SK-N-SH (cell line): Measurements from ENCODE around the gene TMPRSS2.

Experiments used
- GABPA ChIP-seq: IDR thresholded peaks from 2 replicates; pipeline ENCODE4 v1.4.0; 2012; ENCODE audit warnings: low read depth, mild to moderate bottlenecking
- GATA2 ChIP-seq: sonication (generic); formaldehyde crosslinking; IDR thresholded peaks from 2 replicates; pipeline ENCODE4 v1.5.0; 2020; ENCODE audit warnings: mild to moderate bottlenecking, missing genetic modification reagents
- MXI1 ChIP-seq: IDR thresholded peaks from 2 replicates; pipeline ENCODE4 v1.6.1; 2012; ENCODE audit warnings: mild to moderate bottlenecking, low read depth, low read length, improper control_type of control experiment
- POLR2AphosphoS5 ChIP-seq: IDR thresholded peaks from 2 replicates; pipeline ENCODE4 v1.6.1; 2012; ENCODE audit warnings: low read depth, low read length
- SMC3 ChIP-seq: IDR thresholded peaks from 2 replicates; pipeline ENCODE4 v1.6.1; 2012; ENCODE audit warnings: low read depth, low read length, improper control_type of control experiment
- YY1 ChIP-seq: IDR thresholded peaks from 2 replicates; pipeline ENCODE4 v1.4.0; 2012; ENCODE audit warnings: low read depth, mild to moderate bottlenecking
- TF ChIP-seq, protein P1 (sequence below): fragments of 200-600 bp; sonication (generic); IDR thresholded peaks from 2 replicates; pipeline ENCODE4 v1.6.1; 2017; ENCODE audit warnings: antibody characterized with exemption, mild to moderate bottlenecking, moderate library complexity
- TF ChIP-seq, protein P2 (sequence below): IDR thresholded peaks from 2 replicates; pipeline ENCODE4 v1.4.0; 2012; ENCODE audit warnings: low read depth, borderline replicate concordance

DNA sequence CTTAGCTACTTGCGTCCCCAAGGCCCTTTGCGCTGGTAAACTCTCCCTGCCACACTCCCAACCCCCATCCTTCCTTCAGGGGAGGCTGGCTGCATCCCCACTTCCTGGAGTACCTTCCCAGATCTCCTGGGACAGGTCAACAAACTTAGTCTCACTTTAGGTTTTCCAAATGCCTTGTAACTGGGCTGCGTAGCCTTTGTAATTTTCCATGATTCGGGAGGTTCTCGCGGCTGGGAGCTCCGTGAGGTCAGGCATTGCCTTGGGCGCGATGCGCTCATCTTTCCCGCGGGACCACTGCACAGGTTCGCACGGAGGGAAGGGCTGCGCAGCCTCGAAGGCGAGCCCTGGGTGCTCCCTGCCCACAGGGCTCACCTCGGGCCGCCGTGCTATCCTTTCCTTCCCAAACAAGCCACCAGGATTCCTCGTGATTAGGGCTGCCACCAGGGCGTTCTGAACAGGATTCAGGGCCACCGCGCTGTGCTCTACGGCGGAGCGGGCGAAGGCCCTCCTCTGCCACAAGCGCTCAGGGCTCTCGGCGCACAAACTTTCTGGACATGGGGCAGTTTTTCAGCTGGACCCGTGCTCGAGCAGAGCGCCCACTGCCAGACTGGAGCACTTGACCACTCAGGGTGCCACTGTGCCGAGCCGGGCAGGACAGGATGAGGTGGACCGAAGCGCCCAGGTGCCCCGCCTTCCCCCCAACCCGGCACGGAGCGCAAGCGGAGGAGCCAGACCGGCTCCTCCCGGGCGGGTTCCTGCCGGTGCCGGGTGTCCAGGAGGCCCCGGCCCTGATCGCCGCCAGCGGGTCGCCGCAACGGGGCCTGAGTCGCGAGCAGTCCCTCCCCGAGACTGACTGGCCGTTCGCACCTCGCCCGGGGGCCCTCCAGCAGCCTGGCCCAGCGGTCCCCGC, 1.1 kb downstream of the TMPRSS2 start:
- TF ChIP-seq SMC3: no peak
- TF ChIP-seq, protein P1, sequence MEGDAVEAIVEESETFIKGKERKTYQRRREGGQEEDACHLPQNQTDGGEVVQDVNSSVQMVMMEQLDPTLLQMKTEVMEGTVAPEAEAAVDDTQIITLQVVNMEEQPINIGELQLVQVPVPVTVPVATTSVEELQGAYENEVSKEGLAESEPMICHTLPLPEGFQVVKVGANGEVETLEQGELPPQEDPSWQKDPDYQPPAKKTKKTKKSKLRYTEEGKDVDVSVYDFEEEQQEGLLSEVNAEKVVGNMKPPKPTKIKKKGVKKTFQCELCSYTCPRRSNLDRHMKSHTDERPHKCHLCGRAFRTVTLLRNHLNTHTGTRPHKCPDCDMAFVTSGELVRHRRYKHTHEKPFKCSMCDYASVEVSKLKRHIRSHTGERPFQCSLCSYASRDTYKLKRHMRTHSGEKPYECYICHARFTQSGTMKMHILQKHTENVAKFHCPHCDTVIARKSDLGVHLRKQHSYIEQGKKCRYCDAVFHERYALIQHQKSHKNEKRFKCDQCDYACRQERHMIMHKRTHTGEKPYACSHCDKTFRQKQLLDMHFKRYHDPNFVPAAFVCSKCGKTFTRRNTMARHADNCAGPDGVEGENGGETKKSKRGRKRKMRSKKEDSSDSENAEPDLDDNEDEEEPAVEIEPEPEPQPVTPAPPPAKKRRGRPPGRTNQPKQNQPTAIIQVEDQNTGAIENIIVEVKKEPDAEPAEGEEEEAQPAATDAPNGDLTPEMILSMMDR: no peak
- TF ChIP-seq POLR2AphosphoS5: no peak
- TF ChIP-seq GATA2: no peak
- TF ChIP-seq YY1: no peak
- no peak for TF ChIP-seq GABPA
- TF ChIP-seq MXI1: no peak
- TF ChIP-seq, protein P2, sequence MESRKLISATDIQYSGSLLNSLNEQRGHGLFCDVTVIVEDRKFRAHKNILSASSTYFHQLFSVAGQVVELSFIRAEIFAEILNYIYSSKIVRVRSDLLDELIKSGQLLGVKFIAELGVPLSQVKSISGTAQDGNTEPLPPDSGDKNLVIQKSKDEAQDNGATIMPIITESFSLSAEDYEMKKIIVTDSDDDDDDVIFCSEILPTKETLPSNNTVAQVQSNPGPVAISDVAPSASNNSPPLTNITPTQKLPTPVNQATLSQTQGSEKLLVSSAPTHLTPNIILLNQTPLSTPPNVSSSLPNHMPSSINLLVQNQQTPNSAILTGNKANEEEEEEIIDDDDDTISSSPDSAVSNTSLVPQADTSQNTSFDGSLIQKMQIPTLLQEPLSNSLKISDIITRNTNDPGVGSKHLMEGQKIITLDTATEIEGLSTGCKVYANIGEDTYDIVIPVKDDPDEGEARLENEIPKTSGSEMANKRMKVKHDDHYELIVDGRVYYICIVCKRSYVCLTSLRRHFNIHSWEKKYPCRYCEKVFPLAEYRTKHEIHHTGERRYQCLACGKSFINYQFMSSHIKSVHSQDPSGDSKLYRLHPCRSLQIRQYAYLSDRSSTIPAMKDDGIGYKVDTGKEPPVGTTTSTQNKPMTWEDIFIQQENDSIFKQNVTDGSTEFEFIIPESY: no peak
